SK-N-SH (cell line): ENCODE data around the gene BBX. TPM values are rescaled to one million over a fixed set of nuclear protein-coding genes. Genes with fewer than 3 reads are reported as not detected.

ENCODE experiments used
- CTCF ChIA-PET: fragments of 300-600, 350-600 bp; formaldehyde crosslinking; extraction: SDS; loops from one replicate; lab custom pipeline; 2021; lab: Yijun Ruan, JAX
- POLR2A ChIA-PET: fragments of 350-600 bp; sonication (Branson Sonifier 250); formaldehyde crosslinking; extraction: SDS; loops from one replicate; lab custom pipeline; 2020; ENCODE audit warnings: antibody characterized with exemption, inconsistent platforms; lab: Yijun Ruan, JAX
- DNase-seq: peaks from one replicate; pipeline ENCODE4 v3.0.0; 2012
- H2AFZ ChIP-seq: fragments of 200-600 bp; sonication (generic); 2 replicates; pipeline ENCODE4 v1.8.1; 2016; ENCODE audit warnings: antibody characterized with exemption, mild to moderate bottlenecking, low read depth
- H3F3A ChIP-seq: fragments of 200-600 bp; sonication (generic); replicated peaks from 2 replicates; pipeline ENCODE3; 2016; ENCODE audit warnings: antibody characterized with exemption, mild to moderate bottlenecking; ENCODE audit not compliant: insufficient read depth
- H3K27ac ChIP-seq, 2 experiments: fragments of 200-500 bp in 1 of 2; fragments of 200-600 bp in 1 of 2; sonication (Bioruptor generic) in 1 of 2; sonication (generic), shearing (Covaris generic) in 1 of 2; 2 replicates each; pipeline versions ENCODE4 v1.5.1 to v1.6.1; 2014 to 2016; ENCODE audit warnings: low read depth in 2 of 2, inconsistent platforms in 1 of 2, low read length in 1 of 2, mild to moderate bottlenecking in 1 of 2, mixed read lengths in 1 of 2
- H3K27me3 ChIP-seq: fragments of 200-600 bp; sonication (generic), shearing (Covaris generic); 2 replicates; pipeline ENCODE4 v1.6.1; 2016; ENCODE audit warnings: mixed run types; ENCODE audit not compliant: insufficient read depth
- H3K36me3 ChIP-seq, 2 experiments: fragments of 200-500 bp in 1 of 2; fragments of 200-600 bp in 1 of 2; sonication (Bioruptor generic) in 1 of 2; sonication (generic) in 1 of 2; replicated peaks in 1 of 2; 2 replicates each; pipeline versions ENCODE3 to v1.5.1; 2014 to 2016; ENCODE audit warnings: low read length in 1 of 2, mild to moderate bottlenecking in 1 of 2; ENCODE audit not compliant: insufficient read depth in 2 of 2, control insufficient read depth in 1 of 2
- H3K4me1 ChIP-seq, 2 experiments: fragments of 200-500 bp in 1 of 2; fragments of 200-600 bp in 1 of 2; sonication (Bioruptor generic) in 1 of 2; sonication (generic), shearing (Covaris generic) in 1 of 2; 2 replicates each; pipeline versions ENCODE4 v1.5.1 to v1.6.1; 2014 to 2016; ENCODE audit warnings: low read depth in 1 of 2, low read length in 1 of 2, mixed run types in 1 of 2; ENCODE audit not compliant: insufficient read depth in 2 of 2, control insufficient read depth in 1 of 2
- H3K4me2 ChIP-seq: fragments of 200-600 bp; sonication (generic), shearing (Covaris generic); 2 replicates; pipeline ENCODE4 v1.6.1; 2017; ENCODE audit warnings: mixed run types
- H3K4me3 ChIP-seq, 2 experiments: fragments of 200-500 bp in 1 of 2; fragments of 200-600 bp in 1 of 2; sonication (Bioruptor generic) in 1 of 2; sonication (generic), shearing (Covaris generic) in 1 of 2; 2 replicates each; pipeline versions ENCODE4 v1.5.1 to v1.8.1; 2014 to 2016; ENCODE audit warnings: low read depth in 2 of 2, inconsistent platforms in 1 of 2, low read length in 1 of 2, mild to moderate bottlenecking in 1 of 2, mixed read lengths in 1 of 2, moderate library complexity in 1 of 2
- H3K79me2 ChIP-seq: fragments of 200-600 bp; sonication (generic); 2 replicates; pipeline ENCODE4 v1.8.1; 2017; ENCODE audit warnings: mild to moderate bottlenecking; ENCODE audit not compliant: insufficient read depth
- H3K9ac ChIP-seq: fragments of 200-600 bp; sonication (generic); 2 replicates; pipeline ENCODE4 v1.6.1; 2017; ENCODE audit warnings: mixed run types
- H3K9me2 ChIP-seq: fragments of 200-600 bp; sonication (generic); 2 replicates; pipeline ENCODE4 v1.6.1; 2017; ENCODE audit warnings: mixed run types
- H3K9me3 ChIP-seq: fragments of 200-600 bp; sonication (generic); 2 replicates; pipeline ENCODE4 v1.6.1; 2017; ENCODE audit warnings: mixed run types, mild to moderate bottlenecking, moderate library complexity
- H4K20me1 ChIP-seq: fragments of 200-600 bp; sonication (generic); 2 replicates; pipeline ENCODE4 v1.6.1; 2017; ENCODE audit warnings: mild to moderate bottlenecking, mixed run types; ENCODE audit not compliant: insufficient read depth
- CHD2 ChIP-seq: fragments of 150-350 bp; IDR thresholded peaks from 2 replicates; pipeline ENCODE4 v1.6.1; 2018; ENCODE audit warnings: low read length; ENCODE audit not compliant: partially characterized antibody
- CTCF ChIP-seq: fragments of 200-600 bp; sonication (generic); IDR thresholded peaks from 2 replicates; pipeline ENCODE4 v1.6.1; 2017; ENCODE audit warnings: antibody characterized with exemption, mild to moderate bottlenecking, moderate library complexity
- ELF1 ChIP-seq: IDR thresholded peaks from 2 replicates; pipeline ENCODE4 v1.4.0; 2012
- FOSL2 ChIP-seq: IDR thresholded peaks from 2 replicates; pipeline ENCODE4 v1.4.0; 2012; ENCODE audit warnings: low read depth, mild to moderate bottlenecking, moderate library complexity, borderline replicate concordance
- FOXJ3 ChIP-seq: sonication (generic); formaldehyde crosslinking; IDR thresholded peaks from 2 replicates; pipeline ENCODE4 v1.5.1; 2020; ENCODE audit warnings: mild to moderate bottlenecking, missing genetic modification reagents
- FOXM1 ChIP-seq: IDR thresholded peaks from 2 replicates; pipeline ENCODE4 v1.4.0; 2012; ENCODE audit warnings: low read depth, mild to moderate bottlenecking
- JUND ChIP-seq: IDR thresholded peaks from 2 replicates; pipeline ENCODE4 v1.4.0; 2012
- MAX ChIP-seq: IDR thresholded peaks from 2 replicates; pipeline ENCODE4 v1.4.0; 2012; ENCODE audit warnings: low read depth
- MXI1 ChIP-seq: IDR thresholded peaks from 2 replicates; pipeline ENCODE4 v1.6.1; 2012; ENCODE audit warnings: mild to moderate bottlenecking, low read depth, low read length, improper control_type of control experiment
- NFIC ChIP-seq: IDR thresholded peaks from 2 replicates; pipeline ENCODE4 v1.4.0; 2012; ENCODE audit warnings: borderline replicate concordance
- NRF1 ChIP-seq: IDR thresholded peaks from 2 replicates; pipeline ENCODE4 v1.6.1; 2012; ENCODE audit warnings: low read depth, mild to moderate bottlenecking, low read length
- POLR2AphosphoS5 ChIP-seq: IDR thresholded peaks from 2 replicates; pipeline ENCODE4 v1.6.1; 2012; ENCODE audit warnings: low read depth, low read length
- RAD21 ChIP-seq: IDR thresholded peaks from 2 replicates; pipeline ENCODE4 v1.6.1; 2012; ENCODE audit warnings: mild to moderate bottlenecking, low read length
- RCOR1 ChIP-seq: fragments of 150-350 bp; IDR thresholded peaks from 2 replicates; pipeline ENCODE4 v1.6.1; 2017; ENCODE audit warnings: antibody characterized with exemption, low read length
- REST ChIP-seq: IDR thresholded peaks from 2 replicates; pipeline ENCODE4 v1.6.1; 2012; ENCODE audit warnings: mild to moderate bottlenecking, low read depth, low read length, moderate library complexity
- RXRA ChIP-seq: IDR thresholded peaks from 2 replicates; pipeline ENCODE4 v1.4.0; 2012; ENCODE audit warnings: low read depth, mild to moderate bottlenecking, borderline replicate concordance
- SMC3 ChIP-seq: IDR thresholded peaks from 2 replicates; pipeline ENCODE4 v1.6.1; 2012; ENCODE audit warnings: low read depth, low read length, improper control_type of control experiment
- TAF1 ChIP-seq: IDR thresholded peaks from 2 replicates; pipeline ENCODE4 v1.6.1; 2012; ENCODE audit warnings: low read depth, mild to moderate bottlenecking, low read length, moderate library complexity, borderline replicate concordance
- TEAD4 ChIP-seq: IDR thresholded peaks from 2 replicates; pipeline ENCODE4 v1.4.0; 2012; ENCODE audit warnings: mild to moderate bottlenecking, borderline replicate concordance; ENCODE audit not compliant: insufficient read depth
- USF2 ChIP-seq: fragments of 150-350 bp; IDR thresholded peaks from 2 replicates; pipeline ENCODE4 v1.6.1; 2017; ENCODE audit warnings: antibody characterized with exemption, low read length, low read depth, borderline replicate concordance
- WGBS: methylation state at CpG from one replicate; pipeline ENCODE4 v1.1.6; 2017; ENCODE audit warnings: low lambda C conversion rate; 5-methylcytosine and 5-hydroxymethylcytosine counted together
- polyA plus RNA-seq, 3 experiments: library from polyadenylated mRNA; depleted of rRNA; stranded (reverse); fragments of >200 nt; gene quantifications; 2 replicates each; pipeline ENCODE4 v1.2.3, GENCODE V29; 2012

The BBX gene
- polyA plus RNA-seq, 1 of the 3 experiments (the other 2 are of a cell fraction), result 14.2 TPM

- Histone ChIP-seq H3K4me3 (no peak overlapping the region), H3K36me3 (no peaks in the 10 kb centered on the region), H3K9ac (no peak overlapping the region), H3K9me2 (no peaks in the 10 kb centered on the region), H3K4me1 (no peaks in the 10 kb centered on the region; a peak in 1 of 4 replicates), H3K9me3 (no peaks in the 10 kb centered on the region), H3F3A (no peaks in the 10 kb centered on the region), H2AFZ (no peak overlapping the region), H3K79me2 (no peaks in the 10 kb centered on the region), H3K4me2 (no peak overlapping the region), H4K20me1 (no peaks in the 10 kb centered on the region), H3K27ac (no peak overlapping the region), H3K27me3 (no peaks in the 10 kb centered on the region)
- DNase-seq, result no peak
- CTCF ChIA-PET, result interaction anchor here (1.0 kb wide), 1 partner anchor 108 kb away, joined by 3 read pairs; no protein-coding TSS in a partner anchor
- POLR2A ChIA-PET, result no interaction called here
- no peak for TF ChIP-seq USF2
- TF ChIP-seq NRF1, result no peak
- TF ChIP-seq JUND, result no peak
- no peak for TF ChIP-seq MAX
- no peak for TF ChIP-seq RCOR1
- no peak for TF ChIP-seq TAF1
- TF ChIP-seq MXI1, result no peak
- no peak for TF ChIP-seq NFIC
- TF ChIP-seq TEAD4, result no peak
- no peak for TF ChIP-seq RXRA
- no peak for TF ChIP-seq FOSL2
- no peak for TF ChIP-seq SMC3
- no peak for TF ChIP-seq CHD2
- no peak for TF ChIP-seq RAD21
- no peak for TF ChIP-seq FOXJ3 (CRISPR knock-in tag)
- no peak for TF ChIP-seq FOXM1
- 97% methylated on average over 4 of the region's 4 CpGs for WGBS
These were observed 296.9 kb downstream of the BBX start for GRCh38 chr3:107819656-107820055.

GRCh38 chr3:107822308-107822707 is 299.5 kb downstream of the BBX start:
- H3K27me3 ChIP-seq, result no peaks in the 10 kb centered on the region
- no peak for TF ChIP-seq MXI1
- no peak for TF ChIP-seq POLR2AphosphoS5
- no peak for TF ChIP-seq REST
- TF ChIP-seq ELF1, result no peak
- TF ChIP-seq CTCF, result no peak
- TF ChIP-seq FOSL2, result no peak
- DNase-seq, result no peak
- no peaks in the 10 kb centered on the region for H3F3A ChIP-seq
- no peak overlapping the region for H3K27ac ChIP-seq
- no peaks in the 10 kb centered on the region for H3K79me2 ChIP-seq
- H4K20me1 ChIP-seq, result no peaks in the 10 kb centered on the region
- H3K4me3 ChIP-seq, result no peak overlapping the region
- ChIA-PET CTCF (interaction anchor here (1.2 kb wide), 1 partner anchor 9 kb away, joined by 3 read pairs; no protein-coding TSS in a partner anchor), POLR2A (no interaction called here)
- H3K9me3 ChIP-seq, result no peaks in the 10 kb centered on the region
- no peak overlapping the region for H2AFZ ChIP-seq
- no peak overlapping the region for H3K4me2 ChIP-seq
- 83% methylated on average over 4 of the region's 4 CpGs for WGBS
- no peaks in the 10 kb centered on the region for H3K36me3 ChIP-seq
- no peaks in the 10 kb centered on the region for H3K9me2 ChIP-seq
- H3K9ac ChIP-seq, result no peak overlapping the region
- no peaks in the 10 kb centered on the region; a peak in 1 of 4 replicates for H3K4me1 ChIP-seq
